Activated T-cell treated with anti-CD3 and anti-CD28 coated beads, Interleukin-2, amount 50 U/mL, for 24 hours (primary cell): Measurements from ENCODE around the gene HDLBP.

Experiments
- DNase-seq: peaks from one replicate; pipeline ENCODE4 v3.0.0-alpha.2; 2020
- H3K27ac Mint-ChIP-seq: 2 replicates; pipeline ENCODE4 v1.8.0; 2020; ENCODE audit warnings: mild to moderate bottlenecking, mixed read lengths
- H3K27me3 Mint-ChIP-seq: 2 replicates; pipeline ENCODE4 v1.8.0; 2020; ENCODE audit warnings: mixed read lengths
- H3K36me3 Mint-ChIP-seq: 2 replicates; pipeline ENCODE4 v1.8.0; 2020; ENCODE audit warnings: low read depth, mixed read lengths
- H3K4me1 Mint-ChIP-seq: 2 replicates; pipeline ENCODE4 v1.8.0; 2020; ENCODE audit warnings: low read depth, mixed read lengths
- H3K4me3 Mint-ChIP-seq: 2 replicates; pipeline ENCODE4 v1.8.0; 2020; ENCODE audit warnings: mild to moderate bottlenecking, moderate library complexity, mixed read lengths
- H3K9me3 Mint-ChIP-seq: 2 replicates; pipeline ENCODE4 v1.8.0; 2020; ENCODE audit warnings: mixed read lengths

Gene HDLBP

GRCh38 chr2:241315093-241315878 is at the start of gene HDLBP:
TSS of gene HDLBP (minus strand) at chr2:241315672. CDS start at chr2:241266869, 48,803 bp downstream.
- Mint-ChIP-seq H3K27me3 (no peaks in the 10 kb centered on the region), H3K27ac (peak within 1 kb of the TSS; percentile 100), H3K4me1 (peaks cover 73% of the 10 kb centered on the region), H3K9me3 (no peaks in the 10 kb centered on the region), H3K36me3 (peaks cover 74% of the 10 kb centered on the region), H3K4me3 (peak within 1 kb of the TSS; percentile 100)
- DNase-seq, result peak; percentile 100

- Mint-ChIP-seq H3K27ac (no peak overlapping the region), H3K36me3 (peaks cover 9% of the 10 kb centered on the region), H3K4me3 (no peak overlapping the region), H3K4me1 (peaks cover 13% of the 10 kb centered on the region), H3K27me3 (no peaks in the 10 kb centered on the region), H3K9me3 (no peaks in the 10 kb centered on the region)
- DNase-seq, result no peak
Observed at GRCh38 chr2:241364781-241365180, 49.3 kb upstream of the HDLBP start.

- no peak overlapping the region for H3K27ac Mint-ChIP-seq
- H3K36me3 Mint-ChIP-seq, result peaks cover 9% of the 10 kb centered on the region
- no peak for DNase-seq
- H3K27me3 Mint-ChIP-seq, result no peaks in the 10 kb centered on the region
- H3K4me1 Mint-ChIP-seq, result peaks cover 25% of the 10 kb centered on the region
- no peak overlapping the region for H3K4me3 Mint-ChIP-seq
- H3K9me3 Mint-ChIP-seq, result no peaks in the 10 kb centered on the region
Observed at GRCh38 chr2:241363426-241363825, 48.0 kb upstream of the HDLBP start.

GRCh38 chr2:241359481-241360045 is 44.1 kb upstream of the HDLBP start:
- Mint-ChIP-seq H3K9me3 (no peaks in the 10 kb centered on the region), H3K36me3 (peaks cover 20% of the 10 kb centered on the region), H3K27me3 (no peaks in the 10 kb centered on the region), H3K4me3 (no peak overlapping the region), H3K27ac (no peak overlapping the region), H3K4me1 (peaks cover 37% of the 10 kb centered on the region)
- no peak for DNase-seq

GRCh38 chr2:241358470-241358869 is 43.0 kb upstream of the HDLBP start:
- Mint-ChIP-seq H3K27ac (no peak overlapping the region), H3K36me3 (peaks cover 21% of the 10 kb centered on the region), H3K4me3 (peak overlapping the region; percentile 3), H3K4me1 (peaks cover 37% of the 10 kb centered on the region), H3K9me3 (no peaks in the 10 kb centered on the region), H3K27me3 (no peaks in the 10 kb centered on the region)
- DNase-seq, result no peak

GRCh38 chr2:241357531-241357930 is 42.1 kb upstream of the HDLBP start:
- Mint-ChIP-seq H3K4me3 (peak overlapping the region; percentile 85), H3K4me1 (peaks cover 43% of the 10 kb centered on the region), H3K27me3 (no peaks in the 10 kb centered on the region), H3K27ac (no peak overlapping the region), H3K36me3 (peaks cover 29% of the 10 kb centered on the region), H3K9me3 (no peaks in the 10 kb centered on the region)
- no peak for DNase-seq

- DNase-seq, result no peak
- Mint-ChIP-seq H3K27ac (peak overlapping the region; percentile 82), H3K36me3 (peaks cover 36% of the 10 kb centered on the region)
Observed at GRCh38 chr2:241356871-241357260, 41.4 kb upstream of the HDLBP start.

GRCh38 chr2:241355983-241356870 is 40.8 kb upstream of the HDLBP start, which contains the start of gene FARP2:
TSS of gene FARP2 (plus strand) at chr2:241356285. CDS start at chr2:241373108, 16,823 bp downstream.
- Mint-ChIP-seq H3K27ac (peak within 1 kb of the TSS; percentile 94), H3K4me3 (peak within 1 kb of the TSS; percentile 85)
- peak; percentile 97 for DNase-seq

More at GRCh38 chr2:241356871-241357260, 41.4 kb upstream of the HDLBP start:
- Mint-ChIP-seq H3K4me1 (peaks cover 47% of the 10 kb centered on the region), H3K4me3 (peak overlapping the region; percentile 85), H3K27me3 (no peaks in the 10 kb centered on the region), H3K9me3 (no peaks in the 10 kb centered on the region)

GRCh38 chr2:241354668-241355658 is 39.5 kb upstream of the HDLBP start:
- DNase-seq, result peak; percentile 74
- H3K27me3 Mint-ChIP-seq, result no peaks in the 10 kb centered on the region
- H3K9me3 Mint-ChIP-seq, result no peaks in the 10 kb centered on the region
- H3K27ac Mint-ChIP-seq, result peak overlapping the region; percentile 84
- H3K4me3 Mint-ChIP-seq, result no peak overlapping the region
- H3K4me1 Mint-ChIP-seq, result peaks cover 43% of the 10 kb centered on the region
- H3K36me3 Mint-ChIP-seq, result peaks cover 55% of the 10 kb centered on the region

More at GRCh38 chr2:241355983-241356870, 40.8 kb upstream of the HDLBP start, which contains the start of gene FARP2:
- H3K27me3 Mint-ChIP-seq, result no peaks in the 10 kb centered on the region
- H3K9me3 Mint-ChIP-seq, result no peaks in the 10 kb centered on the region
- peaks cover 42% of the 10 kb centered on the region for H3K36me3 Mint-ChIP-seq
- peaks cover 46% of the 10 kb centered on the region for H3K4me1 Mint-ChIP-seq

GRCh38 chr2:241352227-241352626 is 36.8 kb upstream of the HDLBP start:
- peaks cover 19% of the 10 kb centered on the region for H3K4me1 Mint-ChIP-seq
- no peak for DNase-seq
- H3K27ac Mint-ChIP-seq, result peak overlapping the region; percentile 27
- no peak overlapping the region for H3K4me3 Mint-ChIP-seq
- H3K9me3 Mint-ChIP-seq, result no peaks in the 10 kb centered on the region
- peaks cover 78% of the 10 kb centered on the region for H3K36me3 Mint-ChIP-seq
- no peaks in the 10 kb centered on the region for H3K27me3 Mint-ChIP-seq

- Mint-ChIP-seq H3K9me3 (no peaks in the 10 kb centered on the region), H3K4me3 (no peak overlapping the region), H3K27ac (no peak overlapping the region), H3K27me3 (no peaks in the 10 kb centered on the region), H3K36me3 (peaks cover 83% of the 10 kb centered on the region), H3K4me1 (peaks cover 16% of the 10 kb centered on the region)
- no peak for DNase-seq
Observed at GRCh38 chr2:241351640-241352031, 36.2 kb upstream of the HDLBP start.

- no peaks in the 10 kb centered on the region for H3K27me3 Mint-ChIP-seq
- no peak for DNase-seq
- no peak overlapping the region for H3K4me3 Mint-ChIP-seq
- peak overlapping the region; percentile 42 for H3K27ac Mint-ChIP-seq
- peaks cover 16% of the 10 kb centered on the region for H3K4me1 Mint-ChIP-seq
- H3K36me3 Mint-ChIP-seq, result peaks cover 87% of the 10 kb centered on the region
- H3K9me3 Mint-ChIP-seq, result no peaks in the 10 kb centered on the region
Observed at GRCh38 chr2:241350878-241351639, 35.6 kb upstream of the HDLBP start.

- Mint-ChIP-seq H3K9me3 (no peaks in the 10 kb centered on the region), H3K27ac (peak overlapping the region; percentile 42), H3K4me1 (peaks cover 16% of the 10 kb centered on the region), H3K27me3 (no peaks in the 10 kb centered on the region), H3K36me3 (peaks cover 93% of the 10 kb centered on the region), H3K4me3 (no peak overlapping the region)
- DNase-seq, result no peak
Observed at GRCh38 chr2:241350530-241350877, 35.0 kb upstream of the HDLBP start.
